GM12801 (cell line): ENCODE data around the gene SLC12A1.

Experiments used
- TF ChIP-seq, protein P1 (sequence below): IDR thresholded peaks from one replicate; pipeline ENCODE4 v1.5.1; 2011; ENCODE audit warnings: control low read depth; ENCODE audit not compliant: insufficient read length; ENCODE audit errors: extremely low read depth

Gene SLC12A1

DNA sequence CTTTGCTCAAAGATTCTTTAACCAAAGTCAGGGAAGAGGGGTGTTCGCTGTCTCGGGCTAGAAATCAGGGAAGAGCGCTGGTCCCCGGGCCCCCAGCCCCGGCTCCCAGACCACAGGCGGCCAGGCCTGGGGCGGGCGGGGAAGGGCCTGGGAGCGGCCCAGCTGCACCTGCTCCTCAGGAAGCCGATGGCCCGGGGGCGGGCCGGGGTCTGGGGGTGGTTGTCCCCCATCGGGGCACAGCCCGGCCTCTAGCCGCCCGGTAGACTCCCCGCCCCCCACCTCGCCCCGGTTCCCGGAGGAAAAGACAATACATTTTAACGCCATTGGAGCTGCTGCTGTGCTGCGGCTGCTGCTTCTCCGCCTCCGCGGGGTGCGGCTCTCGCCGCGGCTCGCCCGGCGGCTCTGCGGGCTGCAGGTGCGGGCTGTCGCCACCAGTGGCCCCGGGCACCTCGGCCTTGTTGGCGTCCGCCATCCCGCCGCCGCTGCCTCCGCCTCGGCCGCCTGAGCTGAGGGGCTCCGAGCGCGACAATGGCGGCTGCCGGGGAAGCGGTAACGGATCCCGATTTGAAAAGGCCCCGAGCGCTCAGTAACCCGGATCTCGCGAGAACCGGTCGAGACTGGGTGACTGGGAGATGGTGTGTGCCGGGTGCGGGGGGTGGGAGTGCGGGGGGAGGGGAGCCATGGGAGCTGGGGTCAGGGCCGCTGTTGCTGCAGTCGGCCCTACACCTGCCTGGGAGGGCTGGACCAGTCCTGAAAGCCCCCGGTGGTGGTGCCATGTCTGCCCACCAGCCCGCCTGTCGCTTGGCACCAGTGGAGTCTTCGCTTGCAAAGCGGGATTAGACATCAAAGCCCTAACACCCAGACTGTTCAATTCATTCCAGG is 28.1 kb upstream of the SLC12A1 start, which contains the start of gene MYEF2:
TSS of gene MYEF2 (minus strand) at position 530 of the 882 bp plus-strand sequence. CDS start at position 472, 58 bp downstream.
- TF ChIP-seq, protein P1, sequence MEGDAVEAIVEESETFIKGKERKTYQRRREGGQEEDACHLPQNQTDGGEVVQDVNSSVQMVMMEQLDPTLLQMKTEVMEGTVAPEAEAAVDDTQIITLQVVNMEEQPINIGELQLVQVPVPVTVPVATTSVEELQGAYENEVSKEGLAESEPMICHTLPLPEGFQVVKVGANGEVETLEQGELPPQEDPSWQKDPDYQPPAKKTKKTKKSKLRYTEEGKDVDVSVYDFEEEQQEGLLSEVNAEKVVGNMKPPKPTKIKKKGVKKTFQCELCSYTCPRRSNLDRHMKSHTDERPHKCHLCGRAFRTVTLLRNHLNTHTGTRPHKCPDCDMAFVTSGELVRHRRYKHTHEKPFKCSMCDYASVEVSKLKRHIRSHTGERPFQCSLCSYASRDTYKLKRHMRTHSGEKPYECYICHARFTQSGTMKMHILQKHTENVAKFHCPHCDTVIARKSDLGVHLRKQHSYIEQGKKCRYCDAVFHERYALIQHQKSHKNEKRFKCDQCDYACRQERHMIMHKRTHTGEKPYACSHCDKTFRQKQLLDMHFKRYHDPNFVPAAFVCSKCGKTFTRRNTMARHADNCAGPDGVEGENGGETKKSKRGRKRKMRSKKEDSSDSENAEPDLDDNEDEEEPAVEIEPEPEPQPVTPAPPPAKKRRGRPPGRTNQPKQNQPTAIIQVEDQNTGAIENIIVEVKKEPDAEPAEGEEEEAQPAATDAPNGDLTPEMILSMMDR: no peak

DNA sequence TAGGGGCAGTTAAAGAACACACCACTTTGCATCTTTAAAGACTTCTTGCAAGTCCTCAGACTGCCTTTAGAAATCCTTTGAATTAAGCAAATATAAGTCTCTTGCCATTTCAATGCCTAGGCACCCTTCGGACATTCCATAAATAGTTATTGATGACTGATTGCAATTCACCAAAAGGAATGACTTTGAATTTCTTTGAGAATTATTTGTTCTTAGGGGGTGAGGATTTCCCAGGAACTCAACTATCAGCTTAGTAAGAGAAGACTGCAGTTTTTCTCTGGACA is 27.5 kb upstream of the SLC12A1 start:
- TF ChIP-seq, protein P1: no peak

DNA sequence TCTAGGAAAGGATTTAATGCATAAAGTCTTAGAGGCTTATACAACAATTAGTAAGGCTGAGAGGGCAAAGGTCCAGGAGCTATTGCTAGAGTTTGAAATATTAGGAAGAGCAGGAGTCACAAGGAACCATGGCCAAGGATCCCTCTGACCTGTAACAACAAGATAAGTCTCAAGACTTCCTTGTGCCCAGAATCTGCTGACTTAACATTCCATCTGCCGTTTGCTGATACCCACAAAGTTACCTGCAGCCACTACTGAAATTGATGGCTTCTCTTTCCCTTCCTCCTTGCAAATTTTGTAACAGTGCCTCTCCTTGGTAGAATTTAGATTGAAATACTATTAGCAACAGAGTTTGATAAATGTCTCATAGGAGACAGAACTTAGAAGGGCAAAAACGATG is 23.4 kb upstream of the SLC12A1 start:
- TF ChIP-seq, protein P1: no peak

DNA sequence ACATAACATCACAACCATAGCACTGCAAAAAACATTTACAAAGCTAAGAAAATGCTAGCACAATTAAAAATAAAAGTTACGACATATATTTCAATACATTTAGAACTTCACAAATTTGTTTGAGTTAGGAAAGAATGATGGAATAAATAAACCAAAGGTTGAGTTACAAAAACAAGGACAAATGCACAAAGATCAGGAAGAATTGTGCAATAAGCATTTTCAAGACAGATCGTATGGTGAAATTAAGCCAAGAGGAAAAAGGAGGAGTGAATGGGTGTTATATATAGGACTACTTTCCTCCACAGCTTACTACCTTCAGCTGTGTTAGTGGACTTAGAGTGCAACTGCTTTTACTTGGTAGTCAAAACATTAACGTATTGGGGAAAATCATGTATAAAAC is 20.6 kb upstream of the SLC12A1 start:
- TF ChIP-seq, protein P1: no peak

DNA sequence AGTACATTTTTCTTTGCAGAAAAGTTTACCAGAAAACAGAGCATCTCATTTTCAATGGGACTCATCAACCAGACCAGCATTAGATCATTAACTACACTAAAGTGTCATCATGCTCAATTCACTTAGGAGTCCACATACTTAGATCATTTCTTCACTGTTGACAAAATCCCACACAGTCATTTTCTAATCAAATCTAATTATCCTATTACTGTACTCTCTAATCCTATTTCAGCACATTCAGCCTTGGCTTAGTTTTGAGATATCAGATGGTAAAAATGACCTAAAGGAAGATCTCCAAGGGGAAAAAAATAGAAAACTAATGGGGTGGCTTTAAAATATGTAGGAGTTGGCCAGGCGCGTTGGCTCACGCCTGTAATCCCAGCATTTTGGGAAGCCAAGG is 19.8 kb upstream of the SLC12A1 start:
- TF ChIP-seq, protein P1: no peak

DNA sequence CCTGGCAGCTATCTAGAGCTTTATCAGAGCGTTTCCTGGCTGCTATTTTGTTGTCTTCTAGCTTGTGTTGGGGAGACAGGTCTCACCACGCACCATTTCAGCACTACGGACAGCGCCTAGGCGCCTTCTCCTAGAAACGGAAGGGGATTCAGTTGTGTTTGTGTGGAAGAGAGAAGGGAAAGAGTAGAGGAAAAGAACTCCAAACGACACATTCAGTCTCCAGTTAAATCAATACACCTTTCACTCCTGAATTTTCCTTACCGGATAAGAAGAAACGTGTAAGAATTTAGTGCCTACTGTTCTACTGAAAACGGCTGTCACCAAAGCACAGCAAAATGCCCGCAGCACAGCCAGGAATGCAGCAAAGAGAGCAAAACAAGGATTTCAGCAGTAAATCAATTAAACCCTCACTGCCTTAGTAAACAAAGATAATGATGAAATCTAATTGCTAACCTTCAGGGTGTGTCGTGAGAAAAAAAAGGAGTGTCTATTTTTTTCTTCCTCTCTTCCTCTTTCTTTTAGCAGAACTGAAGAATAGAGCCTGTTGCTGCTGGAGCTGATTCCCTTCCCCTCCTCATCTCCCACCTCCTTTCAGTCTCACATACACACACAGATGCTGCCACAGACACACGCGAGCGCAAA is 15.0 kb upstream of the SLC12A1 start:
- TF ChIP-seq, protein P1: no peak

DNA sequence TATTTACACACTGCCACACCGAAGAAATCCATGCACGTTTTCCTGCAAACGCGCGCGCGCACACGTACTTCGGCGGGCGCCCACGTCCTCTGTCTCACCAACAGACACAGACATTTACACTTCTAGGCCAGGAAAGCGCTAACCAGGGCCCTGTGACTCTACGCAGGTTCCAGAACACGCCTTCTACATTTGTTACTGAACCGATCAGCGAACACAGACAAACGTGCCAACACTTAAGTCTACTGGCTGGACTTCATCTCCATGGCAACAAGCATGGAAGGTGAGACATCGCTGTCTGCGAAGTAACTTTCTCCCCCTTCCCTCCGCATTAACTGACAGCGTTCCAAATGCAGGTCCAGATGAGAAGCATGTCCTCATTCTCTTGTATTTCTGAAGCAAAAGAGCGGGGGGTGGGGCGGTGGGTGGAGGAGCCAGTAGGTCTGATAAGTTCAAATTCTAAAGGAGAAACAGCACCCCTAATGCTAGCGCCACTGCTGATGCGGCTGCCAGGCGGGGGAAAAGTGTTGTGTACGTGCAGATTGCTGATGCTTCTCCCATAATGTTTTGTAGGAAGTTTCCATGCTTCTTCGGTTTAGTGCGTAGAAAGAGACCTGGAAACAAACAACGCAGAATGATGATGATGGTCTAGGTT is 14.4 kb upstream of the SLC12A1 start, which contains the start of gene CTXN2:
TSS of gene CTXN2 (plus strand) at position 92 of the 652 bp plus-strand sequence. CDS start 9,636 bp downstream, outside the sequence.
- TF ChIP-seq, protein P1: no peak
